HEK293 (cell line): Measurements from ENCODE around the gene SARS2.

Source experiments
- KLF17 ChIP-seq: fragments of 450-650 bp; formaldehyde crosslinking; IDR thresholded peaks from 2 replicates; pipeline ENCODE4 v1.5.1; 2016; ENCODE audit warnings: missing biosample characterization, missing genetic modification characterization
- KLF7 ChIP-seq: fragments of 450-650 bp; formaldehyde crosslinking; IDR thresholded peaks from 2 replicates; pipeline ENCODE4 v1.5.1; 2016; ENCODE audit warnings: missing biosample characterization, missing genetic modification characterization, borderline replicate concordance
- REPIN1 ChIP-seq: fragments of 450-650 bp; formaldehyde crosslinking; IDR thresholded peaks from 2 replicates; pipeline ENCODE4 v1.5.1; 2017; ENCODE audit warnings: missing biosample characterization, missing genetic modification characterization, low read depth
- ZBTB17 ChIP-seq: fragments of 450-650 bp; formaldehyde crosslinking; IDR thresholded peaks from 2 replicates; pipeline ENCODE4 v1.5.1; 2016; ENCODE audit warnings: missing biosample characterization, missing genetic modification characterization
- ZBTB21 ChIP-seq: fragments of 450-650 bp; formaldehyde crosslinking; IDR thresholded peaks from 2 replicates; pipeline ENCODE4 v1.5.1; 2017; ENCODE audit warnings: missing biosample characterization, missing genetic modification characterization
- ZNF114 ChIP-seq: fragments of 450-650 bp; formaldehyde crosslinking; IDR thresholded peaks from 2 replicates; pipeline ENCODE4 v1.5.0; 2017; ENCODE audit warnings: missing biosample characterization, missing genetic modification characterization
- ZNF121 ChIP-seq: fragments of 450-650 bp; formaldehyde crosslinking; IDR thresholded peaks from 2 replicates; pipeline ENCODE4 v1.5.1; 2016; ENCODE audit warnings: missing biosample characterization, missing genetic modification characterization
- ZNF132 ChIP-seq: fragments of 450-650 bp; formaldehyde crosslinking; IDR thresholded peaks from 2 replicates; pipeline ENCODE4 v1.5.1; 2017; ENCODE audit warnings: missing biosample characterization, missing genetic modification characterization, borderline replicate concordance
- ZNF138 ChIP-seq: fragments of 450-650 bp; formaldehyde crosslinking; IDR thresholded peaks from 2 replicates; pipeline ENCODE4 v1.5.1; 2016; ENCODE audit warnings: missing biosample characterization, missing genetic modification characterization, borderline replicate concordance
- ZNF174 ChIP-seq: fragments of 450-650 bp; formaldehyde crosslinking; IDR thresholded peaks from 2 replicates; pipeline ENCODE4 v1.5.0; 2017; ENCODE audit warnings: missing biosample characterization, mild to moderate bottlenecking, missing genetic modification characterization
- ZNF221 ChIP-seq: fragments of 450-650 bp; formaldehyde crosslinking; IDR thresholded peaks from 2 replicates; pipeline ENCODE4 v1.5.1; 2017; ENCODE audit warnings: missing biosample characterization, missing genetic modification characterization, borderline replicate concordance
- ZNF239 ChIP-seq: fragments of 450-650 bp; formaldehyde crosslinking; IDR thresholded peaks from 2 replicates; pipeline ENCODE4 v1.5.1; 2016; ENCODE audit warnings: missing biosample characterization, missing genetic modification characterization
- ZNF341 ChIP-seq: fragments of 450-650 bp; formaldehyde crosslinking; IDR thresholded peaks from 2 replicates; pipeline ENCODE4; 2016; ENCODE audit warnings: low read depth, missing biosample characterization, missing genetic modification characterization
- ZNF449 ChIP-seq: fragments of 450-650 bp; formaldehyde crosslinking; IDR thresholded peaks from 2 replicates; pipeline ENCODE4 v1.5.1; 2017; ENCODE audit warnings: missing biosample characterization, mild to moderate bottlenecking, missing genetic modification characterization, moderate library complexity
- ZNF529 ChIP-seq: fragments of 450-650 bp; formaldehyde crosslinking; IDR thresholded peaks from 2 replicates; pipeline ENCODE4 v1.5.1; 2017; ENCODE audit warnings: missing genetic modification characterization, missing biosample characterization; ENCODE audit not compliant: insufficient replicate concordance
- ZNF561 ChIP-seq: fragments of 450-650 bp; IDR thresholded peaks from 2 replicates; pipeline ENCODE4 v1.5.1; 2018; ENCODE audit warnings: missing biosample characterization, missing genetic modification characterization, borderline replicate concordance
- ZNF610 ChIP-seq: fragments of 450-650 bp; formaldehyde crosslinking; IDR thresholded peaks from 2 replicates; pipeline ENCODE4 v1.5.1; 2016; ENCODE audit warnings: missing biosample characterization, missing genetic modification characterization, borderline replicate concordance
- ZNF621 ChIP-seq: fragments of 450-650 bp; formaldehyde crosslinking; IDR thresholded peaks from 2 replicates; pipeline ENCODE4 v1.5.1; 2017; ENCODE audit warnings: missing biosample characterization, missing genetic modification characterization
- ZNF623 ChIP-seq: fragments of 450-650 bp; formaldehyde crosslinking; IDR thresholded peaks from 2 replicates; pipeline ENCODE4 v1.5.1; 2016; ENCODE audit warnings: missing biosample characterization, missing genetic modification characterization
- ZNF654 ChIP-seq: fragments of 450-650 bp; formaldehyde crosslinking; IDR thresholded peaks from 2 replicates; pipeline ENCODE4 v1.5.1; 2016; ENCODE audit warnings: low read depth, missing biosample characterization, missing genetic modification characterization
- ZNF677 ChIP-seq: fragments of 450-650 bp; IDR thresholded peaks from 2 replicates; pipeline ENCODE4 v1.5.0; 2018; ENCODE audit warnings: missing biosample characterization, mild to moderate bottlenecking, missing genetic modification characterization, moderate library complexity
- ZNF768 ChIP-seq: fragments of 450-650 bp; formaldehyde crosslinking; IDR thresholded peaks from 2 replicates; pipeline ENCODE4 v1.5.1; 2018; ENCODE audit warnings: missing biosample characterization, mild to moderate bottlenecking, missing genetic modification characterization
- ZNF830 ChIP-seq: fragments of 450-650 bp; IDR thresholded peaks from 2 replicates; pipeline ENCODE4 v1.5.0; 2018; ENCODE audit warnings: missing biosample characterization, missing genetic modification characterization, low read depth, mild to moderate bottlenecking, moderate library complexity
- TF ChIP-seq, protein P1 (sequence below): fragments of 450-650 bp; formaldehyde crosslinking; IDR thresholded peaks from 2 replicates; pipeline ENCODE4 v1.5.1; 2016; ENCODE audit warnings: missing biosample characterization, missing genetic modification characterization, low read depth
- TF ChIP-seq, protein P2 (sequence below): fragments of 450-650 bp; formaldehyde crosslinking; IDR thresholded peaks from 2 replicates; pipeline ENCODE4 v1.5.1; 2016; ENCODE audit warnings: missing biosample characterization, missing genetic modification characterization
- TF ChIP-seq, protein P3 (sequence below): fragments of 450-650 bp; formaldehyde crosslinking; IDR thresholded peaks from 2 replicates; pipeline ENCODE4 v1.5.1; 2016; ENCODE audit warnings: missing biosample characterization, missing genetic modification characterization
- TF ChIP-seq, protein P4 (sequence below): fragments of 450-650 bp; formaldehyde crosslinking; IDR thresholded peaks from 2 replicates; pipeline ENCODE4 v1.5.1; 2016; ENCODE audit warnings: missing biosample characterization, missing genetic modification characterization
- TF ChIP-seq, protein P5 (sequence below): fragments of 450-650 bp; formaldehyde crosslinking; IDR thresholded peaks from 2 replicates; pipeline ENCODE4; 2016; ENCODE audit warnings: missing biosample characterization, missing genetic modification characterization

The SARS2 gene

DNA sequence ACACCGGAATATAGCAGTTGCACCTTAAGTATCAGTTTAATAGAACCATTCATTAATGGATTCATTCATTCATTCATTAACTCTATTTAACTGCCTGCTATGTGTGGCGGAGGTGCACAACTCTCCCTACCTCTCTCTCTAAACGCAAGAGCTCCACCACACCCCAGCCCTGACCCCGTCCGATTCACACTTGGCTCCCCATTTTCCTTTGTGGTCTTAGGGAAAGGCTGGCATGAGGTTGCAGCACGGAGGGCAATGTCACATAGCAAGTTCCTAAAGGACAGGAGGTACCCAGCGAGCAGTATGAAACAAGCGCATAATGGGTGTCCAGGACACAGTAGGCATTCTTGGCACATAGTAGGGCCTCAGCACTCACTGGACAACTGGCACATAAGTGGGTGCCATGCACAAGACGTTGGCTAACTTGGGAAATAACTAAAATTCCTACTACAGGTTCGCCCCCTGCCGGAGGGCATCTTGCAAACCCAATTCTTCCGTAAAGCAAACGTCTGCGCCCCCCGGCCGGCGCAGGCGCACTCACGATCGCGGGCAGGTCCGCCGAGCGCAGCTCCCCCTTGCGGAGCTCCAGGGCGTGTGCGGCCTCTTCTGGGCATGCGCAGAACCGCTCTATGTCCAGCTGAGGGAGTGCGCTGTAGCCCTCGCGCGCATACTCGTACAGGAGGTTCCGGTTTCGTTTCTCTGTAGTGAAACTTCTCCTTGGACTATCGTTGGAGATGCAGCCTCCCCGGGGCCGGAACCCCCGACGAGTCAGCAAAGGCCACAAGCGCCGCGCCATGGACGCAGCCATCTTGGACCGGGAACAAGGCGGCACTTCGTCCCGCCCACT lies at the start of gene SARS2 (continued):
- TF ChIP-seq, protein P1, sequence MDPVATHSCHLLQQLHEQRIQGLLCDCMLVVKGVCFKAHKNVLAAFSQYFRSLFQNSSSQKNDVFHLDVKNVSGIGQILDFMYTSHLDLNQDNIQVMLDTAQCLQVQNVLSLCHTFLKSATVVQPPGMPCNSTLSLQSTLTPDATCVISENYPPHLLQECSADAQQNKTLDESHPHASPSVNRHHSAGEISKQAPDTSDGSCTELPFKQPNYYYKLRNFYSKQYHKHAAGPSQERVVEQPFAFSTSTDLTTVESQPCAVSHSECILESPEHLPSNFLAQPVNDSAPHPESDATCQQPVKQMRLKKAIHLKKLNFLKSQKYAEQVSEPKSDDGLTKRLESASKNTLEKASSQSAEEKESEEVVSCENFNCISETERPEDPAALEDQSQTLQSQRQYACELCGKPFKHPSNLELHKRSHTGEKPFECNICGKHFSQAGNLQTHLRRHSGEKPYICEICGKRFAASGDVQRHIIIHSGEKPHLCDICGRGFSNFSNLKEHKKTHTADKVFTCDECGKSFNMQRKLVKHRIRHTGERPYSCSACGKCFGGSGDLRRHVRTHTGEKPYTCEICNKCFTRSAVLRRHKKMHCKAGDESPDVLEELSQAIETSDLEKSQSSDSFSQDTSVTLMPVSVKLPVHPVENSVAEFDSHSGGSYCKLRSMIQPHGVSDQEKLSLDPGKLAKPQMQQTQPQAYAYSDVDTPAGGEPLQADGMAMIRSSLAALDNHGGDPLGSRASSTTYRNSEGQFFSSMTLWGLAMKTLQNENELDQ (tag by site-specific recombination) = no peak
- TF ChIP-seq ZNF623 (tag by site-specific recombination) (0 out of 2 replicates have a peak, but pooled peaks have one; percentile 15), KLF17 (tag by site-specific recombination) (peak; percentile 85), ZNF132 (tag by site-specific recombination) (no peak), REPIN1 (tag by site-specific recombination) (peak; percentile 82), ZNF830 (tag by site-specific recombination) (no peak), ZNF239 (tag by site-specific recombination) (no peak), ZNF221 (tag by site-specific recombination) (0 out of 2 replicates have a peak, but pooled peaks have one; percentile 74), ZNF114 (tag by site-specific recombination) (no peak), ZNF121 (tag by site-specific recombination) (peak; percentile 76; the same call in 1 of the 2 replicates), ZNF621 (tag by site-specific recombination) (no peak), ZNF138 (tag by site-specific recombination) (0 out of 2 replicates have a peak, but pooled peaks have one; percentile 27), ZNF174 (tag by site-specific recombination) (no peak), ZNF449 (tag by site-specific recombination) (peak; percentile 64; the same call in 1 of the 2 replicates), ZNF341 (tag by site-specific recombination) (peak; percentile 66), ZNF654 (tag by site-specific recombination) (peak; percentile 80), ZBTB21 (peak; percentile 47; the same call in 1 of the 2 replicates), ZBTB17 (tag by site-specific recombination) (peak; percentile 84), ZNF610 (tag by site-specific recombination) (peak; percentile 76), ZNF529 (no peak), ZNF677 (tag by site-specific recombination) (no peak), ZNF768 (tag by site-specific recombination) (no peak), ZNF561 (tag by site-specific recombination) (peak; percentile 98; the same call in 1 of the 2 replicates), KLF7 (tag by site-specific recombination) (no peak; the same call in 1 of the 2 replicates)
- TF ChIP-seq, protein P2, sequence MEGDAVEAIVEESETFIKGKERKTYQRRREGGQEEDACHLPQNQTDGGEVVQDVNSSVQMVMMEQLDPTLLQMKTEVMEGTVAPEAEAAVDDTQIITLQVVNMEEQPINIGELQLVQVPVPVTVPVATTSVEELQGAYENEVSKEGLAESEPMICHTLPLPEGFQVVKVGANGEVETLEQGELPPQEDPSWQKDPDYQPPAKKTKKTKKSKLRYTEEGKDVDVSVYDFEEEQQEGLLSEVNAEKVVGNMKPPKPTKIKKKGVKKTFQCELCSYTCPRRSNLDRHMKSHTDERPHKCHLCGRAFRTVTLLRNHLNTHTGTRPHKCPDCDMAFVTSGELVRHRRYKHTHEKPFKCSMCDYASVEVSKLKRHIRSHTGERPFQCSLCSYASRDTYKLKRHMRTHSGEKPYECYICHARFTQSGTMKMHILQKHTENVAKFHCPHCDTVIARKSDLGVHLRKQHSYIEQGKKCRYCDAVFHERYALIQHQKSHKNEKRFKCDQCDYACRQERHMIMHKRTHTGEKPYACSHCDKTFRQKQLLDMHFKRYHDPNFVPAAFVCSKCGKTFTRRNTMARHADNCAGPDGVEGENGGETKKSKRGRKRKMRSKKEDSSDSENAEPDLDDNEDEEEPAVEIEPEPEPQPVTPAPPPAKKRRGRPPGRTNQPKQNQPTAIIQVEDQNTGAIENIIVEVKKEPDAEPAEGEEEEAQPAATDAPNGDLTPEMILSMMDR (tag by site-specific recombination) = peak; percentile 100
- TF ChIP-seq, protein P3, sequence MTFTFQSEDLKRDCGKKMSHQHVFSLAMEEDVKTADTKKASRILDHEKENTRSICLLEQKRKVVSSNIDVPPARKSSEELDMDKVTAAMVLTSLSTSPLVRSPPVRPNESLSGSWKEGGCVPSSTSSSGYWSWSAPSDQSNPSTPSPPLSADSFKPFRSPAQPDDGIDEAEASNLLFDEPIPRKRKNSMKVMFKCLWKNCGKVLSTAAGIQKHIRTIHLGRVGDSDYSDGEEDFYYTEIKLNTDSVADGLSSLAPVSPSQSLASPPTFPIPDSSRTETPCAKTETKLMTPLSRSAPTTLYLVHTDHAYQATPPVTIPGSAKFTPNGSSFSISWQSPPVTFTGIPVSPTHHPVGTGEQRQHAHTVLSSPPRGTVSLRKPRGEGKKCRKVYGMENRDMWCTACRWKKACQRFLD (tag by site-specific recombination) = no peak
- TF ChIP-seq, protein P4, sequence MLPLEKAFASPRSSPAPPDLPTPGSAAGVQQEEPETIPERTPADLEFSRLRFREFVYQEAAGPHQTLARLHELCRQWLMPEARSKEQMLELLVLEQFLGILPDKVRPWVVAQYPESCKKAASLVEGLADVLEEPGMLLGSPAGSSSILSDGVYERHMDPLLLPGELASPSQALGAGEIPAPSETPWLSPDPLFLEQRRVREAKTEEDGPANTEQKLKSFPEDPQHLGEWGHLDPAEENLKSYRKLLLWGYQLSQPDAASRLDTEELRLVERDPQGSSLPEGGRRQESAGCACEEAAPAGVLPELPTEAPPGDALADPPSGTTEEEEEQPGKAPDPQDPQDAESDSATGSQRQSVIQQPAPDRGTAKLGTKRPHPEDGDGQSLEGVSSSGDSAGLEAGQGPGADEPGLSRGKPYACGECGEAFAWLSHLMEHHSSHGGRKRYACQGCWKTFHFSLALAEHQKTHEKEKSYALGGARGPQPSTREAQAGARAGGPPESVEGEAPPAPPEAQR (tag by site-specific recombination) = no peak
- TF ChIP-seq, protein P5, sequence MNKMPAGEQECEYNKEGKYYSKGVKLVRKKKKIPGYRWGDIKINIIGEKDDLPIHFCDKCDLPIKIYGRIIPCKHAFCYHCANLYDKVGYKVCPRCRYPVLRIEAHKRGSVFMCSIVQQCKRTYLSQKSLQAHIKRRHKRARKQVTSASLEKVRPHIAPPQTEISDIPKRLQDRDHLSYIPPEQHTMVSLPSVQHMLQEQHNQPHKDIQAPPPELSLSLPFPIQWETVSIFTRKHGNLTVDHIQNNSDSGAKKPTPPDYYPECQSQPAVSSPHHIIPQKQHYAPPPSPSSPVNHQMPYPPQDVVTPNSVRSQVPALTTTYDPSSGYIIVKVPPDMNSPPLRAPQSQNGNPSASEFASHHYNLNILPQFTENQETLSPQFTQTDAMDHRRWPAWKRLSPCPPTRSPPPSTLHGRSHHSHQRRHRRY = no peak
